MM.1S (cell line): ENCODE measurements around the gene GAB1.

Experiments used
- CTCF ChIP-seq: fragments of 300-600 bp; sonication (generic); IDR thresholded peaks from 2 replicates; pipeline ENCODE4 v1.5.1; 2016; ENCODE audit warnings: antibody characterized with exemption, low read length, mixed read lengths
- EZH2 ChIP-seq: fragments of 300-600 bp; sonication (generic); optimal IDR thresholded peaks from 2 replicates; pipeline ENCODE3; 2017; ENCODE audit warnings: low read depth, mild to moderate bottlenecking, antibody characterized with exemption, low read length, mixed read lengths

- TF ChIP-seq CTCF (no peak), EZH2 (no peak)
These were observed 20.6 kb downstream of the GAB1 start for GRCh38 chr4:143357161-143357845.
